ENCODE data around the gene DENND1C. TPM values are rescaled to one million over a fixed set of nuclear protein-coding genes. Genes with fewer than 3 reads are reported as not detected.
A peak's percentile ranks its signal among the peaks of the same experiment; 100 is the strongest.

DENND1C gene
- polyA plus RNA-seq, 1 donor from 2014 or later: 0.17 TPM

- Histone ChIP-seq H3F3A (ENCODE audit: insufficient read depth, low read length, poor library complexity, severe bottlenecking) (no peaks in the 10 kb centered on the region), H3K9me3 (ENCODE audit: low read length) (no peaks in the 10 kb centered on the region), H3K9me2 (ENCODE audit: insufficient read depth, low read length) (no peaks in the 10 kb centered on the region), H3K4me3 (ENCODE audit: low read length) (peak overlapping the region; percentile 54), H3K79me2 (replicated peaks; ENCODE audit: insufficient read depth, low read length) (peaks cover 31% of the 10 kb centered on the region), H3K27ac (ENCODE audit: low read length) (peak overlapping the region; percentile 85), H2AFZ (ENCODE audit: low read depth, low read length) (peak overlapping the region; percentile 41), H3K4me2 (ENCODE audit: low read length) (no peak overlapping the region), H4K20me1 (ENCODE audit: insufficient read depth) (peaks cover 22% of the 10 kb centered on the region), H3K27me3 (ENCODE audit: insufficient read depth, low read depth, low read length) (no peaks in the 10 kb centered on the region), H3K36me3 (ENCODE audit: insufficient read depth, low read length) (no peaks in the 10 kb centered on the region), H3K9ac (ENCODE audit: low read length) (peak overlapping the region; percentile 59)
- TF ChIP-seq REST (IDR thresholded peaks at IDR 0.05; ENCODE audit: borderline replicate concordance) (no peak), CTCF (IDR thresholded peaks at IDR 0.05; ENCODE audit: poor library complexity, severe bottlenecking) (peak; percentile 15)
These were observed 55.6 kb downstream of the DENND1C start for GRCh38 chr19:6425732-6426620.

GRCh38 chr19:6424939-6425731, 56.5 kb downstream of the DENND1C start:
- Histone ChIP-seq H3F3A (ENCODE audit: insufficient read depth, low read length, poor library complexity, severe bottlenecking) (no peaks in the 10 kb centered on the region), H3K79me2 (replicated peaks; ENCODE audit: insufficient read depth, low read length) (peaks cover 35% of the 10 kb centered on the region), H2AFZ (ENCODE audit: low read depth, low read length) (peak overlapping the region; percentile 41), H3K9me3 (ENCODE audit: low read length) (no peaks in the 10 kb centered on the region), H4K20me1 (ENCODE audit: insufficient read depth) (peaks cover 24% of the 10 kb centered on the region), H3K27me3 (ENCODE audit: insufficient read depth, low read depth, low read length) (no peaks in the 10 kb centered on the region), H3K4me2 (ENCODE audit: low read length) (no peak overlapping the region), H3K27ac (ENCODE audit: low read length) (peak overlapping the region; percentile 85), H3K4me3 (ENCODE audit: low read length) (peak overlapping the region; percentile 54), H3K9ac (ENCODE audit: low read length) (peak overlapping the region; percentile 59), H3K9me2 (ENCODE audit: insufficient read depth, low read length) (no peaks in the 10 kb centered on the region), H3K36me3 (ENCODE audit: insufficient read depth, low read length) (no peaks in the 10 kb centered on the region)
- TF ChIP-seq REST (IDR thresholded peaks at IDR 0.05; ENCODE audit: borderline replicate concordance) (peak; percentile 27), MXI1 (conservative IDR thresholded peaks at IDR 0.05; ENCODE audit: poor library complexity, severe bottlenecking) (peak; percentile 42), TAF1 (IDR thresholded peaks at IDR 0.05; ENCODE audit: low read depth) (no peak), SMC3 (conservative IDR thresholded peaks at IDR 0.05; ENCODE audit: poor library complexity) (peak; percentile 25), RAD21 (conservative IDR thresholded peaks at IDR 0.05) (no peak), POLR2AphosphoS5 (IDR thresholded peaks at IDR 0.05) (peak; percentile 66), EP300 (conservative IDR thresholded peaks at IDR 0.05; ENCODE audit: poor library complexity, severe bottlenecking) (no peak), CTCF (IDR thresholded peaks at IDR 0.05; ENCODE audit: poor library complexity, severe bottlenecking) (peak; percentile 64), EZH2 (IDR thresholded peaks at IDR 0.05; ENCODE audit: borderline replicate concordance, insufficient read depth, low read length, poor library complexity, severe bottlenecking) (no peak)
